H1 (cell line): ENCODE results near the gene TECPR2. TPM values are rescaled to one million over a fixed set of nuclear protein-coding genes. Genes with fewer than 3 reads are reported as not detected.

Source experiments
- ATF2 ChIP-seq: IDR thresholded peaks from 2 replicates; pipeline ENCODE4 v1.6.1; 2012; ENCODE audit warnings: low read length, inconsistent platforms
- CHD7 ChIP-seq: fragments of 300-600 bp; sonication (generic); IDR thresholded peaks from 2 replicates; pipeline ENCODE4 v1.7.1; 2012; ENCODE audit warnings: low read length, moderate library complexity, mild to moderate bottlenecking, inconsistent platforms; ENCODE audit not compliant: insufficient replicate concordance
- FOSL1 ChIP-seq: IDR thresholded peaks from 2 replicates; pipeline ENCODE4 v1.6.1; 2011; ENCODE audit warnings: mild to moderate bottlenecking, low read depth, low read length, moderate library complexity; ENCODE audit not compliant: insufficient read depth
- GTF2F1 ChIP-seq: IDR thresholded peaks from 2 replicates; pipeline ENCODE4 v1.6.1; 2012; ENCODE audit warnings: low read depth, low read length, improper control_type of control experiment, borderline replicate concordance
- RXRA ChIP-seq: IDR thresholded peaks from 2 replicates; pipeline ENCODE4 v1.6.1; 2011; ENCODE audit warnings: low read depth, mild to moderate bottlenecking, low read length, moderate library complexity; ENCODE audit not compliant: insufficient read depth
- SAP30 ChIP-seq: fragments of 300-600 bp; sonication (generic); IDR thresholded peaks from 2 replicates; pipeline ENCODE4 v1.7.1; 2012; ENCODE audit warnings: low read length, moderate library complexity, mild to moderate bottlenecking, inconsistent platforms; ENCODE audit not compliant: insufficient read depth, insufficient replicate concordance
- SIN3A ChIP-seq, 2 experiments: IDR thresholded peaks in 1 of 2; conservative IDR thresholded peaks in 1 of 2; 2 replicates each; pipeline ENCODE4 v1.6.1; 2011 to 2012; ENCODE audit warnings: low read length in 2 of 2, improper control_type of control experiment in 1 of 2, low read depth in 1 of 2, mild to moderate bottlenecking in 1 of 2
- SUZ12 ChIP-seq: fragments of 200-600 bp; sonication (generic); IDR thresholded peaks from 2 replicates; pipeline ENCODE4 v1.6.1; 2012; ENCODE audit warnings: mild to moderate bottlenecking, inconsistent platforms, low read length, moderate library complexity, mixed read lengths
- YY1 ChIP-seq: IDR thresholded peaks from 2 replicates; pipeline ENCODE4 v1.6.1; 2011; ENCODE audit warnings: low read depth, mild to moderate bottlenecking, low read length
- polyA plus RNA-seq, 7 experiments: library from polyadenylated mRNA; depleted of rRNA in 3 of 7; stranded (reverse) in 5 of 7; unstranded in 2 of 7; fragments of >200 nt in 5 of 7; fragments of 200-250 nt in 2 of 7; gene quantifications; 1 replicate in 5 of 7; 2 replicates in 1 of 7; 4 replicates in 1 of 7; pipeline versions ENCODE4 v1.2.1 to v1.2.3, GENCODE V29; 2011 to 2013; ENCODE audit warnings: missing spikeins in 2 of 7, mixed read lengths in 2 of 7
- total RNA-seq: library from RNA; stranded (reverse); fragmentation: NEBNext Ultra II Directional; extraction: Animal tissue kit (Norgen Biotek cat#: 25700); gene quantifications from 2 replicates; pipeline ENCODE4 v1.2.1, GENCODE V29; 2021

TECPR2 gene
- total and polyA plus RNA-seq, 2 of the 8 experiments (the other 6 are each of a cell fraction or from before 2014, with no cell fraction given), result 6.8 to 19.4 TPM

- no peak for TF ChIP-seq CHD7
- TF ChIP-seq RXRA, result no peak
- TF ChIP-seq SUZ12, result no peak
- no peak for TF ChIP-seq SIN3A (conservative IDR thresholded peaks at IDR 0.05 in 1 of 2, IDR thresholded peaks at IDR 0.05 in 1 of 2; ENCODE audit: low read depth in 1 of 2, low read length in 2 of 2)
- no peak for TF ChIP-seq GTF2F1
- TF ChIP-seq SAP30, result no peak
- TF ChIP-seq FOSL1, result no peak
- TF ChIP-seq YY1, result no peak
- TF ChIP-seq ATF2, result no peak
Measured at GRCh38 chr14:102341566-102341965, 21.2 kb upstream of the TECPR2 start (continued).
